Measurements from ENCODE around the gene HNF4A. TPM values are rescaled to one million over a fixed set of nuclear protein-coding genes. Genes with fewer than 3 reads are reported as not detected.

HNF4A gene
- total RNA-seq, 4 donors from 2014 or later, result 173 to 471 (median 252) TPM

DNA sequence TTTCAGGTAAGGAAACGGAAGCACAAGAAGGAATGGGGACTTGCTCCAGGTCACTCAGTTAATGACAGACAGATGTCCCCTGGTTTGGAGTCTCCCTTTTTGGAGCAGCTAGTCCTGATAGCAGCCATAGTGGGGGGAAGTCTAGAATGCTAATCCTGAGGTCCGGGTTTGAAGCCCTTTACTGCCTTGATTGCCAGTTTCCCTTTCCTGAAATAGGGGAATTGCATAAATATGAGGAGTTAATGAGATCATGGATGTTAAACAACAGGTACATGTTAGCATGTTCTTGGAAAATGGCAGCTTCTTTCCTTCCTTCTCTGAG, 119.8 kb downstream of the HNF4A start:
- H3K4me3 ChIP-seq, result peak overlapping the region in 3 of 4 donors; percentile 66 to 86 (median 74)
- H3K27me3 ChIP-seq, result no peaks in the 10 kb centered on the region
- in situ Hi-C loops (cut with MboI; ENCODE audit: low pct_ligation_motif_present in 1 of 4, low pct_unique_long_range_greater_than_20kb in 1 of 4, low sequenced_read_pairs in 3 of 4) (no loop called here), intact Hi-C loops (cut with DNase I; ENCODE audit: low total_unique reads) (no loop called here)
- H3K9me3 ChIP-seq, result no peaks in the 10 kb centered on the region
- peaks cover 8 to 16% (median 14%) of the 10 kb centered on the region in 4 donors for H3K4me1 ChIP-seq
- H3K27ac ChIP-seq, result peak overlapping the region; percentile 87 to 97 (median 88)
- 19 to 29% methylated on average over 1 to 2 of the region's 2 CpGs for WGBS, 2 donors (ENCODE audit: low coverage in 1 of 2)
- H3K36me3 ChIP-seq, result no peaks in the 10 kb centered on the region
- TF ChIP-seq POLR2AphosphoS5 (IDR thresholded peaks at IDR 0.05), result no peak
- TF ChIP-seq CTCF (IDR thresholded peaks at IDR 0.05), result no peak
- no peak for TF ChIP-seq EP300 (IDR thresholded peaks at IDR 0.05; ENCODE audit: low read depth)
- no peak for TF ChIP-seq POLR2A (IDR thresholded peaks at IDR 0.05)
- DNase-seq, result no peak

GRCh38 chr20:44475694-44476560, 120.4 kb downstream of the HNF4A start, which contains the start of gene TTPAL:
TTPAL (plus strand) TSS chr20:44475874; CDS start chr20:44480000, 4,126 bp downstream.
- intact Hi-C loops (cut with DNase I; ENCODE audit: low total_unique reads), result no loop called here
- in situ Hi-C loops (cut with MboI; ENCODE audit: low pct_ligation_motif_present in 1 of 4, low pct_unique_long_range_greater_than_20kb in 1 of 4, low sequenced_read_pairs in 3 of 4), result no loop called here

DNA sequence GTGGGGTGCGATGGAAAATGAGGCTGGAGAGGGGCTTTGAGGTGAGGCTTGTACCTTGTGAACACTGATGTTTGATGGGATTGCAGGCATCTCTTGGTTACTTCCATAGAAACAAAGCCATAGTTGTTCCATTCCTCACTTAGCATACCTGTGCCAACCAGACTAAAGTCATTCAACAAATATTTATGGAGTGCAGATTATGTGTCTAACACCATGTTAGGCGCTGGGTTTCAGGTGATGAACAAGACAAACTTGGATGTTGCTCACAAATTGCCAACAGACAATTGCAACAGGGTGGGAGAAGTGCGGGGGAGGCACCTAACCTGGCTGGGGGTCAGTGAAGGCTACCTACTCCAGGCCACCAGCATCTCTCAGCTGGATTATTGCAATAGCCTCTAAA, 121.7 kb downstream of the HNF4A start:
- Histone ChIP-seq H3K27ac (peak overlapping the region in 1 of 4 donors; percentile 87), H3K36me3 (no peaks in the 10 kb centered on the region), H3K4me3 (no peak overlapping the region), H3K4me1 (peaks cover 8 to 16% (median 14%) of the 10 kb centered on the region in 4 donors), H3K27me3 (no peaks in the 10 kb centered on the region), H3K9me3 (no peaks in the 10 kb centered on the region)
- no peak for DNase-seq
- TF ChIP-seq POLR2A (IDR thresholded peaks at IDR 0.05) (no peak), CTCF (IDR thresholded peaks at IDR 0.05) (no peak), POLR2AphosphoS5 (IDR thresholded peaks at IDR 0.05) (no peak), EP300 (IDR thresholded peaks at IDR 0.05; ENCODE audit: low read depth) (no peak)
- intact Hi-C loops (cut with DNase I; ENCODE audit: low total_unique reads) (no loop called here), in situ Hi-C loops (cut with MboI; ENCODE audit: low pct_ligation_motif_present in 1 of 4, low pct_unique_long_range_greater_than_20kb in 1 of 4, low sequenced_read_pairs in 3 of 4) (no loop called here)
- 81 to 85% methylated on average over 3 of the region's 3 CpGs for WGBS, 2 donors (ENCODE audit: low coverage in 1 of 2)

More at GRCh38 chr20:44475694-44476560, 120.4 kb downstream of the HNF4A start, which contains the start of gene TTPAL:
- WGBS, 2 donors (ENCODE audit: low coverage in 1 of 2), result 0 to 4% methylated on average over 1 to 45 of the region's 55 CpGs
- TF ChIP-seq EP300 (IDR thresholded peaks at IDR 0.05; ENCODE audit: low read depth) (no peak), POLR2AphosphoS5 (IDR thresholded peaks at IDR 0.05) (peak; percentile 99 to 100 (median 99)), CTCF (IDR thresholded peaks at IDR 0.05) (peak in 4 of 5 experiments; percentile 34 to 65 (median 46)), POLR2A (IDR thresholded peaks at IDR 0.05) (peak; percentile 98)
- Histone ChIP-seq H3K27ac (peak within 1 kb of the TSS; percentile 87 to 97 (median 88)), H3K9me3 (no peaks in the 10 kb centered on the region), H3K36me3 (no peaks in the 10 kb centered on the region), H3K4me1 (peaks cover 8 to 16% (median 14%) of the 10 kb centered on the region in 4 donors), H3K27me3 (no peaks in the 10 kb centered on the region), H3K4me3 (peak within 1 kb of the TSS; percentile 66 to 86 (median 74))
- DNase-seq, result peak; percentile 94

DNA sequence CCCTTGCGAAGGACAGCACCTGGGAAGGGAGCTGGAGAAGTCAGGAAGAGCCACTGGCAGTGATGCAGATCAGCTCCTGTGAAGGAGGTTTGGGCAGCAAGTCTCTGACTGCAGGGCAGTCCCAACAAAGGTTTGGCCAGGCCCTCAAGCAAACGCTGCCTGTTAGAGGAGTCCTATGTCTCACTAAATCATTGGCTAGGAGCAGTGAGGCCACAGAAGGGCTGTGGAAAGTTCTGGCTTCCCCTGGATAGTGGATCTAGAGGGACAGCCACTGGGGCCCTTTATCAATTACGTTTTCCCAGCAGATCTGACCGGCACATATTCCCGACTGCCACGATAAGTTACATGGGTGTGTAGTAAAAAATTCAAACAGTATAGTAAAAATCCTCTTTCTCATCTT, 122.7 kb downstream of the HNF4A start:
- Histone ChIP-seq H3K4me1 (peaks cover 8 to 16% (median 14%) of the 10 kb centered on the region in 4 donors), H3K27me3 (no peaks in the 10 kb centered on the region), H3K4me3 (no peak overlapping the region), H3K27ac (no peak overlapping the region), H3K36me3 (no peaks in the 10 kb centered on the region), H3K9me3 (no peaks in the 10 kb centered on the region)
- intact Hi-C loops (cut with DNase I; ENCODE audit: low total_unique reads) (no loop called here), in situ Hi-C loops (cut with MboI; ENCODE audit: low pct_ligation_motif_present in 1 of 4, low pct_unique_long_range_greater_than_20kb in 1 of 4, low sequenced_read_pairs in 3 of 4) (no loop called here)
- TF ChIP-seq POLR2A (IDR thresholded peaks at IDR 0.05) (no peak), CTCF (IDR thresholded peaks at IDR 0.05) (no peak), EP300 (IDR thresholded peaks at IDR 0.05; ENCODE audit: low read depth) (no peak), POLR2AphosphoS5 (IDR thresholded peaks at IDR 0.05) (no peak)
- no peak for DNase-seq
- 86% methylated on average over 6 of the region's 6 CpGs; no CpG with 5 or more reads in 1 of the 2 donors for WGBS, 2 donors (ENCODE audit: low coverage in 1 of 2)
